ENCODE data around the gene ACIN1. TPM values are rescaled to one million over a fixed set of nuclear protein-coding genes. Genes with fewer than 3 reads are reported as not detected.

ACIN1 gene
- total RNA-seq, 1 donor from 2014 or later = 161 TPM

DNA sequence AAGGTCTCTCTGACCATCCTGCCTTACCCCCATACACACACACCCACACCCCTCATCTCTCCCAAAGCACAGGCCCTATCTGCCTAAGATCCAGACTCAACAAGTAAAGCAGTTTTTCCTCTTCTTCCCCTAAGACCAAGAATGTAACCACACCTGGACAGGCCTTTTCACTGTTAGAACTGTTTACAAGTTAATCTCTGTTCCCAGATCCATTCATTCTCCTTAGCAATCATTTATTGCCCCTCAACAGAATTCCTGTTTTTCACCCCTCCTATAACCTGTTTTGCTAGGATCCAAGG lies 11.8 kb upstream of the ACIN1 start:
- H3K4me3 ChIP-seq = no peak overlapping the region
- H3K4me1 ChIP-seq = no peaks in the 10 kb centered on the region
- ATAC-seq = no peak
- TF ChIP-seq, protein P1, sequence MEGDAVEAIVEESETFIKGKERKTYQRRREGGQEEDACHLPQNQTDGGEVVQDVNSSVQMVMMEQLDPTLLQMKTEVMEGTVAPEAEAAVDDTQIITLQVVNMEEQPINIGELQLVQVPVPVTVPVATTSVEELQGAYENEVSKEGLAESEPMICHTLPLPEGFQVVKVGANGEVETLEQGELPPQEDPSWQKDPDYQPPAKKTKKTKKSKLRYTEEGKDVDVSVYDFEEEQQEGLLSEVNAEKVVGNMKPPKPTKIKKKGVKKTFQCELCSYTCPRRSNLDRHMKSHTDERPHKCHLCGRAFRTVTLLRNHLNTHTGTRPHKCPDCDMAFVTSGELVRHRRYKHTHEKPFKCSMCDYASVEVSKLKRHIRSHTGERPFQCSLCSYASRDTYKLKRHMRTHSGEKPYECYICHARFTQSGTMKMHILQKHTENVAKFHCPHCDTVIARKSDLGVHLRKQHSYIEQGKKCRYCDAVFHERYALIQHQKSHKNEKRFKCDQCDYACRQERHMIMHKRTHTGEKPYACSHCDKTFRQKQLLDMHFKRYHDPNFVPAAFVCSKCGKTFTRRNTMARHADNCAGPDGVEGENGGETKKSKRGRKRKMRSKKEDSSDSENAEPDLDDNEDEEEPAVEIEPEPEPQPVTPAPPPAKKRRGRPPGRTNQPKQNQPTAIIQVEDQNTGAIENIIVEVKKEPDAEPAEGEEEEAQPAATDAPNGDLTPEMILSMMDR (IDR thresholded peaks at IDR 0.05) = no peak
- intact Hi-C loops (cut with DNase I) = no loop called here
- H3K36me3 ChIP-seq = no peaks in the 10 kb centered on the region
- H3K27ac ChIP-seq = peak overlapping the region; percentile 19
- H3K9me3 ChIP-seq = no peaks in the 10 kb centered on the region
- no peak for DNase-seq
- no peaks in the 10 kb centered on the region for H3K27me3 ChIP-seq

GRCh38 chr14:23105348-23105824 lies 10.4 kb upstream of the ACIN1 start:
- H3K4me1 ChIP-seq = no peaks in the 10 kb centered on the region
- TF ChIP-seq, protein P1 (IDR thresholded peaks at IDR 0.05) = no peak
- no peak overlapping the region for H3K27ac ChIP-seq

DNA sequence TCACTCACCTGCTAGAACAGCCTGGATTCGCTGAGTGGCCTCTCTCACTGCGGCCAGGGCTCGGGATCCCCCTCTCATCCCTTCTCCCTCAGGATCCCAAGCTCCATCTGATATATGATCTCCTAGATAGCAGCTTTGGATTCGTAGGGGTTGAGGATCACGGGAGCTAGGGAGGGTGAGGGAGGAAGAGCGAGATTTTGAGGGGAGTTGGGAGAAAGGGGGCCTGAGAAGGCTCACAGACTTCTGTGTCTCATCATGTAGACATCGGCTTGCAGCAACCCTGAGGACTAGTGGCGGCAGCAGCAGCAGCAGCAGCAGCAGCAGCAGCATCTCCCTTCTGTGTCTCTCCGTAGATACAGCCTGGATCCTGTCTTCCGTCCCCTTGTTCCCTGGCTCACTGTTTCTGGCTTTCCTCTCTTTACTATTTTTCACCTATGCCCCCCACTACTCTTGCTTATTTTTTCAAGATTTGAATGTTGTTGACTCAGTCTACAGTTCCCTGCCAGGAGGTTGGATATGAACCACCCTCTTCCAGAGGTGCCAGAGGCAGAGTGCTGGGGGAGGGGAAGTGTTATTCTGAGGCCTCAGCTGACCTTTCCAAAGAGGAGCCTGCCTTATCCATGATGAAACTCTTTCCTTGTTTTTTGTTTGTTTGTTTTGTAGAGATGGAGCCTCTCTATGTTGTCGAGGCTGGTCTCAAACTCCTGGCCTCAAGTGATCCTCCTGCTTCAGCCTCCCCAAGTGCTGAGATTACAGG lies 9.8 kb upstream of the ACIN1 start, which contains the start of gene CIROP:
Gene CIROP, minus strand, starts transcription at position 399 of the 757 bp plus-strand sequence. Its CDS starts 69 bp downstream, at position 330.
- ATAC-seq = no peak
- Histone ChIP-seq H3K27me3 (no peaks in the 10 kb centered on the region), H3K27ac (no peak within 1 kb of the TSS), H3K36me3 (no peaks in the 10 kb centered on the region), H3K4me3 (no peak within 1 kb of the TSS), H3K9me3 (no peaks in the 10 kb centered on the region), H3K4me1 (peaks cover 5% of the 10 kb centered on the region)
- intact Hi-C loops (cut with DNase I) = no loop called here
- TF ChIP-seq, protein P1 (IDR thresholded peaks at IDR 0.05) = no peak
- DNase-seq = no peak

More at GRCh38 chr14:23105348-23105824, 10.4 kb upstream of the ACIN1 start:
- no peak for DNase-seq
- H3K9me3 ChIP-seq = no peaks in the 10 kb centered on the region
- H3K4me3 ChIP-seq = no peak overlapping the region
- intact Hi-C loops (cut with DNase I) = no loop called here
- H3K27me3 ChIP-seq = no peaks in the 10 kb centered on the region
- no peaks in the 10 kb centered on the region for H3K36me3 ChIP-seq
- no peak for ATAC-seq

DNA sequence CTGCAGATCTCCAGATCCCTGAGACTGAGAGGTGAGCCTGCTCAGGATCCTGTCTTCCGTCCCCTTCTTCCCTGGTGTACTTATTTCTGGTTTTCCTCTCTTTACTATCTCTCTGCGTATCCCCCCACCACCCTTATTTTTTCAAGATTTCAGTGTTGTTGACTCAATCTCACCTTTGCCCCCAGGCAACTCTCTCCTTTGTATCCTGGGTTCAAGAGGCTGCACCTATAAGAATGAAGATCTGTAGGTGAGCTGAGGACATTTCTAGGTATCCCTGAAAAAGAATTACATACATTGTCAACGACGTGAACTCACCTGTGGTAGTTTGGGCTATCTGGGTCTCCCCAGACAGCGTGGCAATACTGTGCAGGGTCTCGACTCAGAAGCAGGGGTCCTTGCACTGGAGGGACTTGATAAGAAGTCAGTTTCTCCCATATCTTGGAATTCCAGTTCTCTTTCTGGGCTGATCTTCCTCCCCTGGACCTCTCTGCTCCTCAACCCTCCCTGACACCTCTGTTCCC lies 9.2 kb upstream of the ACIN1 start:
- Histone ChIP-seq H3K27me3 (no peaks in the 10 kb centered on the region), H3K36me3 (peaks cover 2% of the 10 kb centered on the region), H3K9me3 (no peaks in the 10 kb centered on the region), H3K4me3 (no peak overlapping the region), H3K4me1 (peaks cover 10% of the 10 kb centered on the region), H3K27ac (no peak overlapping the region)
- intact Hi-C loops (cut with DNase I) = no loop called here
- ATAC-seq (no peak), DNase-seq (no peak)
- TF ChIP-seq, protein P1 (IDR thresholded peaks at IDR 0.05) = no peak

- H3K36me3 ChIP-seq = peaks cover 8% of the 10 kb centered on the region
- ATAC-seq (no peak), DNase-seq (no peak)
- H3K27ac ChIP-seq = no peak overlapping the region
- no peaks in the 10 kb centered on the region for H3K9me3 ChIP-seq
- TF ChIP-seq, protein P1 (IDR thresholded peaks at IDR 0.05) = no peak
- intact Hi-C loops (cut with DNase I) = no loop called here
- H3K4me1 ChIP-seq = peaks cover 15% of the 10 kb centered on the region
- no peak overlapping the region for H3K4me3 ChIP-seq
- H3K27me3 ChIP-seq = no peaks in the 10 kb centered on the region
Measured at GRCh38 chr14:23103581-23103980, 8.6 kb upstream of the ACIN1 start.
